K562 (cell line): ENCODE data around the gene CHD5. TPM values are rescaled to one million over a fixed set of nuclear protein-coding genes. Genes with fewer than 3 reads are reported as not detected.

Source experiments
- BCOR ChIP-seq: fragments of 450-650 bp; IDR thresholded peaks from 2 replicates; pipeline ENCODE4 v1.6.1; 2016
- BRD4 ChIP-seq: fragments of 200-600 bp; sonication (generic); IDR thresholded peaks from 2 replicates; pipeline ENCODE4 v1.6.1; 2017; ENCODE audit warnings: inconsistent platforms
- CBX3 ChIP-seq, 2 experiments: IDR thresholded peaks; 1 replicate in 1 of 2; 2 replicates in 1 of 2; pipeline ENCODE4 v1.6.1; 2012; ENCODE audit warnings: inconsistent platforms in 2 of 2, low read length in 2 of 2, borderline replicate concordance in 1 of 2, control low read depth in 1 of 2
- HEY1 ChIP-seq: fragments of 250-450 bp; sonication (Bioruptor Pico); IDR thresholded peaks from 2 replicates; pipeline ENCODE4 v1.5.0; 2020; ENCODE audit warnings: mild to moderate bottlenecking, moderate library complexity, borderline replicate concordance
- KDM5B ChIP-seq: fragments of 200-600 bp; sonication (generic); IDR thresholded peaks from 2 replicates; pipeline ENCODE4 v1.6.1; 2012; ENCODE audit warnings: low read depth, mild to moderate bottlenecking, moderate library complexity, low read length, control low read depth, inconsistent platforms; ENCODE audit not compliant: insufficient replicate concordance
- MCM2 ChIP-seq: fragments of 450-650 bp; IDR thresholded peaks from 2 replicates; pipeline ENCODE4 v1.6.1; 2017; ENCODE audit warnings: low read depth, mild to moderate bottlenecking
- RBM39 ChIP-seq: fragments of 200-400 bp; formaldehyde crosslinking; optimal IDR thresholded peaks from 2 replicates; pipeline ENCODE3; 2018; ENCODE audit warnings: low read depth, low read length
- SAFB ChIP-seq: fragments of 200-400 bp; formaldehyde crosslinking; IDR thresholded peaks from 2 replicates; pipeline ENCODE4 v1.6.1; 2017; ENCODE audit warnings: low read depth, low read length, borderline replicate concordance
- TFAM ChIP-seq: fragments of 250-450 bp; sonication (Bioruptor Pico); conservative IDR thresholded peaks from 2 replicates; pipeline ENCODE4 v1.5.0; 2021; ENCODE audit warnings: mild to moderate bottlenecking, moderate library complexity
- ZNF3 ChIP-seq: fragments of 250-450 bp; sonication (Bioruptor Pico); IDR thresholded peaks from 2 replicates; pipeline ENCODE4 v1.5.0; 2021; ENCODE audit warnings: mild to moderate bottlenecking, moderate library complexity
- ZNF347 ChIP-seq: fragments of 450-650 bp; formaldehyde crosslinking; IDR thresholded peaks from 2 replicates; pipeline ENCODE4 v1.4.0; 2020; ENCODE audit warnings: low read depth, mild to moderate bottlenecking, moderate library complexity
- ZNF551 ChIP-seq: fragments of 250-450 bp; sonication (Bioruptor Pico); IDR thresholded peaks from 2 replicates; pipeline ENCODE4 v1.5.0; 2021; ENCODE audit warnings: mild to moderate bottlenecking, moderate library complexity
- ZNF668 ChIP-seq: fragments of 250-450 bp; sonication (Bioruptor Pico); IDR thresholded peaks from 2 replicates; pipeline ENCODE4 v1.8.0; 2022; ENCODE audit warnings: mild to moderate bottlenecking, inconsistent platforms
- ZNF696 ChIP-seq: fragments of 250-450 bp; sonication (Bioruptor Pico); conservative IDR thresholded peaks from 2 replicates; pipeline ENCODE4 v1.4.0; 2020; ENCODE audit warnings: mild to moderate bottlenecking, moderate library complexity
- polyA plus RNA-seq, 8 experiments: library from polyadenylated mRNA; depleted of rRNA in 4 of 8; stranded (reverse) in 5 of 8; unstranded in 3 of 8; fragments of >200 nt; fragmentation: Nextera tagmentation in 2 of 8; fragmentation: Illumina TruSeq in 1 of 8; extraction: Ambion mirVana in 2 of 8; extraction: Trizol in 1 of 8; gene quantifications; 2 replicates each; pipeline versions ENCODE4 v1.2.1 to v1.2.3, GENCODE V29; 2011 to 2014; ENCODE audit warnings: inconsistent platforms in 1 of 8, missing spikeins in 1 of 8
- total RNA-seq, 7 experiments: library from RNA; depleted of rRNA in 6 of 7; stranded (reverse); fragments of >200 nt in 6 of 7; fragmentation: Illumina TruSeq in 2 of 7; extraction: Trizol in 2 of 7; gene quantifications; 2 replicates each; pipeline versions ENCODE4 v1.2.1 to v1.2.3, GENCODE V29; 2011 to 2021; ENCODE audit warnings: low replicate concordance in 1 of 7
- TF ChIP-seq, protein P1 (sequence below): fragments of 250-450 bp; sonication (Bioruptor Pico); IDR thresholded peaks from 2 replicates; pipeline ENCODE4 v1.4.0; 2020; ENCODE audit warnings: mild to moderate bottlenecking, moderate library complexity, borderline replicate concordance
- TF ChIP-seq, protein P2 (sequence below): fragments of 200-800 bp; sonication (Bioruptor generic); IDR thresholded peaks from 2 replicates; pipeline ENCODE4 v1.6.1; 2016; ENCODE audit warnings: missing genetic modification characterization, missing compliant biosample characterization
- TF ChIP-seq, protein P3 (sequence below): IDR thresholded peaks from 2 replicates; pipeline ENCODE4 v1.6.1; 2011; ENCODE audit not compliant: insufficient read length; ENCODE audit errors: extremely low read depth

The CHD5 gene
- total and polyA plus RNA-seq, 9 of the 15 experiments (the other 6 are each of a cell fraction or from before 2014, with no cell fraction given), result 0.03 to 0.52 (median 0.11) TPM; not detected in 2

DNA sequence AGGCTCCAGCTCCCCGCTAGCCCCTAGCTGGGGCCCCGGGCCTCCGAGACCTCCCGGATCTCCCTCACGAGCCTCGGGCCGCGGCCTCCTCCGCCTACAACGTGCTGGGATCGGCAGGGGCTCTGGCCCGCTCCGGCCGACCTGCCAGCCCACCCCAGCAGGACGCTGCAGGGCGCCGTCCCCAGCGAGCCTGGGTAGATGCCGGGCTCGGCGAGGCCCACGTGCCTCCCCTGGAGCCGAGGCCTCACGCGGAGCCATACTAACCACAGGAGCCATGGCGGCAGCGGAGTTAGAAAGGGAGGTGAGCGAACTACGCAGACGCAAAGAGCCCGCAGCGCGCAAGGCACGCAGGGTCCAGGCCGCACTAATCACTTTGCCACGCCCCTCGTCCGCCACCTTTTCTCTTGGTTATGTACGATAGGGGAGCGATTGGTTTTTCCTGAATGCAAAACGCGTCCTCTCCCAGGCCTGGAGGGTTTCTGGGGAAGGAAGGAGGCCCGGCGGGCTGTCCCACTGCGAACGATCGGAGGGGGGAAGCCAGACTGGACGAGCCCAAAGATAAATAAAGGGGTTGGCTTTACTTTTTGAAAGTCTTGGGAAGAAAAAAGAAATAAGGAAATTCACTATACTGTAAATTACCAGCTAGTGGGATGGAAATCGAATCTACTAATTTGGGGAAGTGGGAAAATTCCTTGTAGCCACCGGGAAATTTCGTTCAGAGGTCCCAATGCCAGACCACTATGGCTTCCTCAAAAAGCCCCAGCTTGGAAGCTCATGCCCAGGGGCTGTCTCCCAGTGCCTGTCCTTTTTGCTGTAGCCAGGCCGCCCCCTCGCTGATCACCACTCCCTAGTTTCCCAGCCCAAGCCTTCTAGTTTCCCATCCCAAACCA, 19.4 kb upstream of the CHD5 start, which contains the start of gene RPL22 (continued):
- TF ChIP-seq TFAM (CRISPR knock-in tag) (no peak), ZNF3 (CRISPR knock-in tag) (no peak), SAFB (no peak), BCOR (peak; percentile 42; the same call in 1 of the 2 replicates), HEY1 (CRISPR knock-in tag) (no peak), ZNF347 (CRISPR knock-in tag) (0 out of 2 replicates have a peak, but pooled peaks have one; percentile 22), RBM39 (peak; percentile 46), ZNF668 (CRISPR knock-in tag) (no peak), KDM5B (peak; percentile 94), MCM2 (no peak), ZNF551 (CRISPR knock-in tag) (no peak), ZNF696 (no peak), CBX3 (IDR thresholded peaks at IDR 0.05; ENCODE audit: borderline replicate concordance in 1 of 2, low read length in 2 of 2) (peak in 1 of 2 experiments; percentile 59; a peak in 1 of 3 replicates), BRD4 (peak; percentile 98)
- TF ChIP-seq, protein P1, sequence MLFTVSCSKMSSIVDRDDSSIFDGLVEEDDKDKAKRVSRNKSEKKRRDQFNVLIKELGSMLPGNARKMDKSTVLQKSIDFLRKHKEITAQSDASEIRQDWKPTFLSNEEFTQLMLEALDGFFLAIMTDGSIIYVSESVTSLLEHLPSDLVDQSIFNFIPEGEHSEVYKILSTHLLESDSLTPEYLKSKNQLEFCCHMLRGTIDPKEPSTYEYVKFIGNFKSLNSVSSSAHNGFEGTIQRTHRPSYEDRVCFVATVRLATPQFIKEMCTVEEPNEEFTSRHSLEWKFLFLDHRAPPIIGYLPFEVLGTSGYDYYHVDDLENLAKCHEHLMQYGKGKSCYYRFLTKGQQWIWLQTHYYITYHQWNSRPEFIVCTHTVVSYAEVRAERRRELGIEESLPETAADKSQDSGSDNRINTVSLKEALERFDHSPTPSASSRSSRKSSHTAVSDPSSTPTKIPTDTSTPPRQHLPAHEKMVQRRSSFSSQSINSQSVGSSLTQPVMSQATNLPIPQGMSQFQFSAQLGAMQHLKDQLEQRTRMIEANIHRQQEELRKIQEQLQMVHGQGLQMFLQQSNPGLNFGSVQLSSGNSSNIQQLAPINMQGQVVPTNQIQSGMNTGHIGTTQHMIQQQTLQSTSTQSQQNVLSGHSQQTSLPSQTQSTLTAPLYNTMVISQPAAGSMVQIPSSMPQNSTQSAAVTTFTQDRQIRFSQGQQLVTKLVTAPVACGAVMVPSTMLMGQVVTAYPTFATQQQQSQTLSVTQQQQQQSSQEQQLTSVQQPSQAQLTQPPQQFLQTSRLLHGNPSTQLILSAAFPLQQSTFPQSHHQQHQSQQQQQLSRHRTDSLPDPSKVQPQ, result no peak
- TF ChIP-seq, protein P2, sequence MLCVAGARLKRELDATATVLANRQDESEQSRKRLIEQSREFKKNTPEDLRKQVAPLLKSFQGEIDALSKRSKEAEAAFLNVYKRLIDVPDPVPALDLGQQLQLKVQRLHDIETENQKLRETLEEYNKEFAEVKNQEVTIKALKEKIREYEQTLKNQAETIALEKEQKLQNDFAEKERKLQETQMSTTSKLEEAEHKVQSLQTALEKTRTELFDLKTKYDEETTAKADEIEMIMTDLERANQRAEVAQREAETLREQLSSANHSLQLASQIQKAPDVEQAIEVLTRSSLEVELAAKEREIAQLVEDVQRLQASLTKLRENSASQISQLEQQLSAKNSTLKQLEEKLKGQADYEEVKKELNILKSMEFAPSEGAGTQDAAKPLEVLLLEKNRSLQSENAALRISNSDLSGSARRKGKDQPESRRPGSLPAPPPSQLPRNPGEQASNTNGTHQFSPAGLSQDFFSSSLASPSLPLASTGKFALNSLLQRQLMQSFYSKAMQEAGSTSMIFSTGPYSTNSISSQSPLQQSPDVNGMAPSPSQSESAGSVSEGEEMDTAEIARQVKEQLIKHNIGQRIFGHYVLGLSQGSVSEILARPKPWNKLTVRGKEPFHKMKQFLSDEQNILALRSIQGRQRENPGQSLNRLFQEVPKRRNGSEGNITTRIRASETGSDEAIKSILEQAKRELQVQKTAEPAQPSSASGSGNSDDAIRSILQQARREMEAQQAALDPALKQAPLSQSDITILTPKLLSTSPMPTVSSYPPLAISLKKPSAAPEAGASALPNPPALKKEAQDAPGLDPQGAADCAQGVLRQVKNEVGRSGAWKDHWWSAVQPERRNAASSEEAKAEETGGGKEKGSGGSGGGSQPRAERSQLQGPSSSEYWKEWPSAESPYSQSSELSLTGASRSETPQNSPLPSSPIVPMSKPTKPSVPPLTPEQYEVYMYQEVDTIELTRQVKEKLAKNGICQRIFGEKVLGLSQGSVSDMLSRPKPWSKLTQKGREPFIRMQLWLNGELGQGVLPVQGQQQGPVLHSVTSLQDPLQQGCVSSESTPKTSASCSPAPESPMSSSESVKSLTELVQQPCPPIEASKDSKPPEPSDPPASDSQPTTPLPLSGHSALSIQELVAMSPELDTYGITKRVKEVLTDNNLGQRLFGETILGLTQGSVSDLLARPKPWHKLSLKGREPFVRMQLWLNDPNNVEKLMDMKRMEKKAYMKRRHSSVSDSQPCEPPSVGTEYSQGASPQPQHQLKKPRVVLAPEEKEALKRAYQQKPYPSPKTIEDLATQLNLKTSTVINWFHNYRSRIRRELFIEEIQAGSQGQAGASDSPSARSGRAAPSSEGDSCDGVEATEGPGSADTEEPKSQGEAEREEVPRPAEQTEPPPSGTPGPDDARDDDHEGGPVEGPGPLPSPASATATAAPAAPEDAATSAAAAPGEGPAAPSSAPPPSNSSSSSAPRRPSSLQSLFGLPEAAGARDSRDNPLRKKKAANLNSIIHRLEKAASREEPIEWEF (CRISPR knock-in tag), result 0 out of 2 replicates have a peak, but pooled peaks have one; percentile 42
- TF ChIP-seq, protein P3, sequence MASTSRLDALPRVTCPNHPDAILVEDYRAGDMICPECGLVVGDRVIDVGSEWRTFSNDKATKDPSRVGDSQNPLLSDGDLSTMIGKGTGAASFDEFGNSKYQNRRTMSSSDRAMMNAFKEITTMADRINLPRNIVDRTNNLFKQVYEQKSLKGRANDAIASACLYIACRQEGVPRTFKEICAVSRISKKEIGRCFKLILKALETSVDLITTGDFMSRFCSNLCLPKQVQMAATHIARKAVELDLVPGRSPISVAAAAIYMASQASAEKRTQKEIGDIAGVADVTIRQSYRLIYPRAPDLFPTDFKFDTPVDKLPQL, result peak; percentile 88
